ENCODE data around the gene RALGPS1.

RALGPS1 gene

DNA sequence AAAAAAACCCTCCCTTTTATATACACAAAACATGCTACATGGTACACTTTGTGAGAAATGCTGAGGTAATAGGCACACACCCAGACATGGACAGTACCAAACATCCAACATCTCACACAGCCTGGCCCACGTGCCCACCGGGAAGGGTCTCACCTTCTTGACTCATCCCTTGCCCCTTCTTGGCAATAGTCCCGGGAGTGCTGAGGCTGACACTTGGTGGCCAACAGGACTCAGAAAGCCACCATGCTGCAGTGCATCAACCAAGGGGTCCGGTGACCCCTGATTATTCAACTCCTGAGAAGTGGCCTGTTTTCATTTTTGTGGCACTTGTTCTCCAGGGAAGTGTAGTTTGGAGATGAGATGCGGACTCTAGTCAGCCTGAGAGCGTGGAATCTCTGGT, 172.8 kb downstream of the RALGPS1 start:
- H3K4me3 ChIP-seq (ENCODE audit: low read length): no peak overlapping the region
- H3K36me3 ChIP-seq (ENCODE audit: insufficient read depth, low read length): no peaks in the 10 kb centered on the region
- peaks cover 4% of the 10 kb centered on the region for H3K27me3 ChIP-seq (ENCODE audit: control insufficient read depth, insufficient read depth, low read length)
- no peaks in the 10 kb centered on the region for H3K4me1 ChIP-seq (ENCODE audit: control insufficient read depth, insufficient read depth, low read length)
- H3K9me3 ChIP-seq (replicated peaks; ENCODE audit: low read length): no peaks in the 10 kb centered on the region
- no peak overlapping the region for H3K9ac ChIP-seq (ENCODE audit: low read depth, low read length)
- H3K4me2 ChIP-seq (ENCODE audit: low read length): no peak overlapping the region

DNA sequence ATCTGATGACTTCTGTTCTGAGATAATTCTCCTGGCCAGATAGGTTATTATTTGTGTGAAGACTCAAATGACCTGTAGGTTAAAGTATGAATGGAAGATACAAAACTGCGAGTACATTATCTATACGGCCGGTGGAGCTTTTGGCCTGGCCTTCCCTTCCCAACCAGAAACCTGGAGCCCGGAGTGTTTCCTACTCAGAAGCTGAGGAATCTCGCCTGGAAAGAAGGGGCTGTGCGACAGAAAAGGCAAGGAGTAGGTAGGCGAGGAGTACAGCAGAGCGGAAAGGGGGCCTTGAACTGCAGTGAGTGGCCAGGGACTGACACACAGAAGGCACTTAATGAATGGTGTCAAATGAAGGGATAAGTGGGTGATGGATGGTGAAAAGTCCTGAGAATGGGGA, 173.3 kb downstream of the RALGPS1 start:
- no peak overlapping the region for H3K9ac ChIP-seq (ENCODE audit: low read depth, low read length)
- H3K4me2 ChIP-seq (ENCODE audit: low read length): no peak overlapping the region
- H3K4me1 ChIP-seq (ENCODE audit: control insufficient read depth, insufficient read depth, low read length): no peaks in the 10 kb centered on the region
- H3K9me3 ChIP-seq (replicated peaks; ENCODE audit: low read length): no peaks in the 10 kb centered on the region
- H3K4me3 ChIP-seq (ENCODE audit: low read length): no peak overlapping the region
- H3K27me3 ChIP-seq (ENCODE audit: control insufficient read depth, insufficient read depth, low read length): peaks cover 4% of the 10 kb centered on the region
- no peaks in the 10 kb centered on the region for H3K36me3 ChIP-seq (ENCODE audit: insufficient read depth, low read length)

DNA sequence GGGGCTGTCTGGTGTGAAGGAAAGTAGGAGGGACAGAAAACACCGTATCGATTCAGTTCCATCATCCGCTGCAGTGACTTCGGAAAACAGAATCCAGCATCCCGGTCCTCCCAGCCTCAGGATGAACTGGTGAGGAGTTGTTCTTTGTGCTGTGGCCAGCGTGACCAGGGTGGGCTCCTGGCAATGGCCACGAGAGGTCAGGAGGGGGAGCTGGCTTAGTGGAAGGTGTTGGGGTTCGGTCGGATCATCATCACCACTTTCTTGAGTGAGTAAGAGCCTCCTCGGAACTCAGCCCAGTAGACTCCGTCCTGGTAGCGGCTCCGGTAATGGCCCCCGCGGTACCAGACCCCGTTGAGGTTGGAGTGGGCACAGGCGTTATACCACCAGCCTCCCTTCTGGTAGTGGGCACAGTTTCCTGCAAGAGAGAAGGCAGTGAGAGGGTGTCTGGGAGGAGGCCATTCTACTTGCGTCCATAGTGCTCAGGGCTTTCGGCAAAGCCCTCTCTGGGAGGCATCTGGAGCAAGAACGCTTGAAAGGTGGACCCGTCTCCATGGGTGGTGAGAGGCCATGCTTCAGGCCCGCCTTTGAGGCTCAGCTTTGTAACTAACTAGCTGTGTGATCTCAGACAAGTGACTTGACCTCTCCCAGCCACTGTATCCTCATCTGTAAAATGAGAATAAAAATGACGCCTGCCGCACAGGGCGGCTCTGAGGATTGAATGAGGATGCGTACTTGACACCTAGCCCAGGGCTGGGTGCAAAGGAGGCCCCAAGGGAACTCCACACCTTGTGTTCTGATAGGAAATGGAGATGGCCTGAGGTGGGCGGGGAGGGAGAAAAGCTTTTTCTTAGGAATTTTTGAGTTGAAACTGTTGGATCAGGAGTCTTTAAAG, 174.4 kb downstream of the RALGPS1 start:
- Histone ChIP-seq H3K9ac (ENCODE audit: low read depth, low read length) (no peak overlapping the region), H3K36me3 (ENCODE audit: insufficient read depth, low read length) (no peaks in the 10 kb centered on the region), H3K4me3 (ENCODE audit: low read length) (no peak overlapping the region), H3K27me3 (ENCODE audit: control insufficient read depth, insufficient read depth, low read length) (peaks cover 4% of the 10 kb centered on the region), H3K4me2 (ENCODE audit: low read length) (no peak overlapping the region), H3K9me3 (replicated peaks; ENCODE audit: low read length) (no peaks in the 10 kb centered on the region), H3K4me1 (ENCODE audit: control insufficient read depth, insufficient read depth, low read length) (no peaks in the 10 kb centered on the region)

DNA sequence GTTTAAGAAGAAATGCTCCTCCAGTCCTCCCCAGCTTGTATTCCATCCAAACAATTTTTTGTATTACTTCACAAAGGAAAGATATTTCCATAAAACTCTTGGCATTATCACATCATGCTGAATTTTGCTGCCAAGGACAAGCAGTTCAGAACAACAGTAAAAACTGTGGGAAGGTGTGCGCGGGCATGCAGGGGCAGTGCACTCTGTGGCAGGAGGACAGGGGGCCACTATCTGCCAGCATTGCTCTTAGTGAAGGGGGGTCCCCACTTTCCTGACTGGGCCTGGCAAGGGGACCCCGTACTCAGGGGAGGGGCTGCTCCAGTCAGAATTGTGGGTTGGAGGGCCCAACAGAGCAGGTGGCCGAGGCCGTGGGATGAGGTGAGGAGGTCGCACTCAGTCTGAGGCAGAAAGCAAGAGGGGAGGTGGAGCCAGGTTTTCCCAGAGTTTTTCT, 175.1 kb downstream of the RALGPS1 start:
- Histone ChIP-seq H3K36me3 (ENCODE audit: insufficient read depth, low read length) (no peaks in the 10 kb centered on the region), H3K27me3 (ENCODE audit: control insufficient read depth, insufficient read depth, low read length) (peaks cover 4% of the 10 kb centered on the region), H3K9me3 (replicated peaks; ENCODE audit: low read length) (no peaks in the 10 kb centered on the region), H3K4me3 (ENCODE audit: low read length) (no peak overlapping the region), H3K4me2 (ENCODE audit: low read length) (no peak overlapping the region), H3K4me1 (ENCODE audit: control insufficient read depth, insufficient read depth, low read length) (no peaks in the 10 kb centered on the region), H3K9ac (ENCODE audit: low read depth, low read length) (no peak overlapping the region)

DNA sequence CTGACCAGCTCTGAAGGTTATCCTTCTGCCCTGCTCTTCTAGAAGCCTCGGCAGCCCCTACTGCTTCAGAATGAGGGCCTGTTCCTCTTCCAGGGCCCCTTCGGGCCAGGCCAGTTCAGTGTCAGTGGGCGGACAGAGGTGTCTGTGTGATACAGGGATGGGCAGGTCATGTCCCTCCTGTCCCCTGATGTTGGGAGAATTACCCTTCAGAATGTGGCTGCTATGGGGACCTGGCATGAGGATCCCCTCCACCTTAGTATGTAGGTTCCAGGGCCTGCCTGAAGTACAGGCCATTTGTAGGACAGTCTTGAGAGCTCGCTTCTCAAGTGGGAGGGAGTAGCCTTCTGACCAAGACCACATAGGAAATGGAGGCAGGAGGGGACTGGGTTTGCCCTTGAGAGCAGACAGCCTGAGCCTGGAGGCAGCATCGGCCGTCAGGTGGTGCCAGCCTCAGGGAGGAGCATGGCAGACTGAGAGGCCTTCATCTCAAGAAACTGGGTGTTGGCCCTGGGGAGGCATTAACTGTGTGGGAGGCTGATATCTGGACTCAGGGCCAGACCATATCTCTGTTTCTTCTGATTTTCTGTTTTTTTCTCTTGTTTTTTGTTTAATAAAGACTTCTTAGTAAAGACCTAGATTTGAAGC, 175.9 kb downstream of the RALGPS1 start:
- Histone ChIP-seq H3K36me3 (ENCODE audit: insufficient read depth, low read length) (no peaks in the 10 kb centered on the region), H3K9me3 (replicated peaks; ENCODE audit: low read length) (no peaks in the 10 kb centered on the region), H3K27me3 (ENCODE audit: control insufficient read depth, insufficient read depth, low read length) (no peaks in the 10 kb centered on the region), H3K9ac (ENCODE audit: low read depth, low read length) (no peak overlapping the region), H3K4me3 (ENCODE audit: low read length) (no peak overlapping the region), H3K4me2 (ENCODE audit: low read length) (no peak overlapping the region), H3K4me1 (ENCODE audit: control insufficient read depth, insufficient read depth, low read length) (no peaks in the 10 kb centered on the region)

DNA sequence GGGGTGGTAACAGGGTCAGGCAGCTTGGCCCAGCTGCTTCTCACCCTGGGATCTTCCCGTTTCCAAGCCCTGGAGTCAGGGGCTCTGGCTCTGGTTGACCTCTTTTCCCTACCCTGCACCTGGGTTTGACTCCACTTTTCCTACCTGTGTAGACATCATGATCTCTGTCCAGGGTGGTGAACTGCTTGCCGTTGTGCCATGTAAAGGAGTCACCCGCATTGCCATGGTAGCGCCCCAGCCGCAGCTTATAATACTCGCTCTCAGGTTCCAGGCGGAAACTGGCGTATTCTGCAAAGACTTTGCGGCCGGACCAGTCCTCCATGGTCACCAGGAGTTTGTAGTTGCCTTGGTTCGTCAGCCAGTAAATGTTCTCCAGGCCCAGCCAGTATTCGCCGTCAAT, 176.9 kb downstream of the RALGPS1 start:
- no peak overlapping the region for H3K9ac ChIP-seq (ENCODE audit: low read depth, low read length)
- no peaks in the 10 kb centered on the region for H3K36me3 ChIP-seq (ENCODE audit: insufficient read depth, low read length)
- H3K4me3 ChIP-seq (ENCODE audit: low read length): no peak overlapping the region
- H3K9me3 ChIP-seq (replicated peaks; ENCODE audit: low read length): no peaks in the 10 kb centered on the region
- peaks cover 3% of the 10 kb centered on the region for H3K4me1 ChIP-seq (ENCODE audit: control insufficient read depth, insufficient read depth, low read length)
- no peak overlapping the region for H3K4me2 ChIP-seq (ENCODE audit: low read length)
- H3K27me3 ChIP-seq (ENCODE audit: control insufficient read depth, insufficient read depth, low read length): no peaks in the 10 kb centered on the region

DNA sequence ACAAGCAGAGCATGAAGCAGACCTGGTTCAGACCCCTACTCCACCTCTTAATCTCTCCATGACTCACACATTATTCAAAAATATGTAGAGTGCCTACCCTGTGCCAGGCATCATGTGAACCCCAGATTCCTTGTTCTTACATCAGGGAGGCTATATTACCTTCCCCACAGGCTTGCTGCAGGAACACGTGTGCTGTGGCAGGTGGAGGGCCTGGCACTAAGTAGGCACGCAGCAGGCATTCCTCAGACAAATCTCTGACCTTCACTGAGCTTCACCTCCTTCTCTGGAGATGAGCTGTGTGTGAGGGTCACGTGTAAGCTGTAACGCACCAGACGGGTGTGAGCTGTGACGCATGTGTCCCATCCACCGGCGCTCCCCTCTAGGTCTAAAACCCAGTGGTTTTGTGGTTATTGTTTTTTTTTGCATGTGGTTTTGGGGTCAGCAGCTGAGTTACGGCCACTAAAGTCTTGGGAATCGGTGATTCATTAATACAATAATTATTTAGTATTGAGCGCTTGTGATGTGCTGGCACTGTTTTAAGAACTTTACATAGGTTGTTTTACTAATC, 177.5 kb downstream of the RALGPS1 start:
- Histone ChIP-seq H3K36me3 (ENCODE audit: insufficient read depth, low read length) (no peaks in the 10 kb centered on the region), H3K4me2 (ENCODE audit: low read length) (no peak overlapping the region), H3K9ac (ENCODE audit: low read depth, low read length) (no peak overlapping the region), H3K9me3 (replicated peaks; ENCODE audit: low read length) (no peaks in the 10 kb centered on the region), H3K4me3 (ENCODE audit: low read length) (no peak overlapping the region), H3K27me3 (ENCODE audit: control insufficient read depth, insufficient read depth, low read length) (no peaks in the 10 kb centered on the region), H3K4me1 (ENCODE audit: control insufficient read depth, insufficient read depth, low read length) (peaks cover 3% of the 10 kb centered on the region)

DNA sequence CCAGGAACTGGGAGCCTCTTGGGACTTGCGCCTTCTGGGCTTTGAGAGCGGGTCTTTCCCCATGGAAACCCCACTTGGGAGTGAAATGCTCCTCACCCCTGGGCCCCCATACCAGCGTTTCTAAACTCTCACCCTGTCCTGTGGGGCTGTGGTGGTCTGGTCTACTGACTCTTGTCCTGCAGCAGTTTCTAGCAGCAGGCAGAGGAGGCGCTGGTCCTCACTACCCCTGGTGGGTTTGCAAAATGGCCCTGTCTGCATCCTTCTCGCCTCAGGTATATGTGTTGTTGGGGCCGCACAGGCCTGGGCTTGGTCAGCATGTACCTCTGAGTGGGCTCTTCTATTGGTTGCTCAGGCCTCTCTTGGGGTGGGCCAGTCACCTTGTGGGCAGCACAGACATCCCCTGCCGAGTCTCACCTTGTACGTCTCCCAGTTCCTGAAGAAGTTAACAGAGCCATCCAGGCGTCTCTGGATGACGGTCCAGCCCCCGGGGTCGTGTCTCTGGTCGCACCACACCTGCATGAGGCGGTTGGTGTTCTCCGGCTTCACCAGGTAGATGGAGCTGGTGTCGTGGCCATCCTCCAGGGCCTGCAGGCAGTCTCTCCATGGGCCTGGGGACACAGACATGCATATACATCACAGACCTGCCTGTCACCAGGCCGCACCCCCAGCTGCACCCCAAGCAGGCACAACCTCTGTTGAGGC, 178.9 kb downstream of the RALGPS1 start:
- Histone ChIP-seq H3K36me3 (ENCODE audit: insufficient read depth, low read length) (no peaks in the 10 kb centered on the region), H3K4me1 (ENCODE audit: control insufficient read depth, insufficient read depth, low read length) (peaks cover 3% of the 10 kb centered on the region), H3K9me3 (replicated peaks; ENCODE audit: low read length) (no peaks in the 10 kb centered on the region), H3K4me2 (ENCODE audit: low read length) (no peak overlapping the region), H3K27me3 (ENCODE audit: control insufficient read depth, insufficient read depth, low read length) (no peaks in the 10 kb centered on the region), H3K4me3 (ENCODE audit: low read length) (no peak overlapping the region), H3K9ac (ENCODE audit: low read depth, low read length) (no peak overlapping the region)

DNA sequence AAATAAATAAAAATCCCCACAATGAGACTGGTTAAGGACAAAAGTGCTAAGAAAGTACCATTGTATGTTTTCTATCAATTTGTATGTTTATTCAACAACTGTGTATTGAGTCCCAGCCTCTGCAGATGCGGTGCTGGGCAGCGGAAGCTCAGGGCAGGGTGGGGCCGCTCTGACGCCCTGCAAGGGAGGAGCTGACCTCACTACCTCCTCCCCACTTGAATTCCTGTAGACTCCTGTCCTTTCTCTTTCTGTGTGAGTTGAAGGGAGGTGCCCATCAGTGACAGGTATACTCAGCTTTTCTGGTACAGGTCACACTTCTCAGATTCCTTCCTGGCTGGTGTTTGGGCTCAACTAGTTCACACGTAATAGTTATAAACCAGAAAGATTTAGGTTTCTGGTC, 180.8 kb downstream of the RALGPS1 start:
- H3K9ac ChIP-seq (ENCODE audit: low read depth, low read length): no peak overlapping the region

DNA sequence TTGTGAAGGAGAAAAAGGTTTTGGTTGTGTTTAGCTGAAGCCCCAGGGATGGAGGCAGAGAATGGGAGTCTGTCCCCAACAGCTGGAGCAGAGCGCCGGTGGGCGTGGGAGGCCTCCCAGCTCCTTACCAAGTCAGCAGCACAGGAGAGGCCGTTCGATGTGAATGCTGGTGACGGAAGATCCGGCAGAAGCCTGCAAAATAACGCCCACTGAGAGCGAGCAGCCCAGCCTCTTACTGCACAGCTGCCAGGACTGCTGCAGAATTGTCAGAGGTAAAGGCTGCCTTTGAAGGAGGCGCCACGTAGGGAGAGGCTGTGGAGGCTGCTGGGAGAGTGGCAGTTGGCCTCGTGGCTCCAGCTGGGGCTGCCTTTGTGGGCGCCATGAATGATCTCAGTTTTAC, 181.6 kb downstream of the RALGPS1 start:
- Histone ChIP-seq H3K4me1 (ENCODE audit: control insufficient read depth, insufficient read depth, low read length) (peaks cover 3% of the 10 kb centered on the region), H3K9me3 (replicated peaks; ENCODE audit: low read length) (no peaks in the 10 kb centered on the region), H3K4me3 (ENCODE audit: low read length) (no peak overlapping the region), H3K9ac (ENCODE audit: low read depth, low read length) (no peak overlapping the region), H3K27me3 (ENCODE audit: control insufficient read depth, insufficient read depth, low read length) (no peaks in the 10 kb centered on the region), H3K36me3 (ENCODE audit: insufficient read depth, low read length) (no peaks in the 10 kb centered on the region), H3K4me2 (ENCODE audit: low read length) (peak overlapping the region; percentile 6)

More for the DNA sequence above, 180.8 kb downstream of the RALGPS1 start:
- Histone ChIP-seq H3K9me3 (replicated peaks; ENCODE audit: low read length) (no peaks in the 10 kb centered on the region), H3K27me3 (ENCODE audit: control insufficient read depth, insufficient read depth, low read length) (no peaks in the 10 kb centered on the region), H3K4me2 (ENCODE audit: low read length) (no peak overlapping the region), H3K36me3 (ENCODE audit: insufficient read depth, low read length) (no peaks in the 10 kb centered on the region), H3K4me3 (ENCODE audit: low read length) (no peak overlapping the region), H3K4me1 (ENCODE audit: control insufficient read depth, insufficient read depth, low read length) (peaks cover 3% of the 10 kb centered on the region)

DNA sequence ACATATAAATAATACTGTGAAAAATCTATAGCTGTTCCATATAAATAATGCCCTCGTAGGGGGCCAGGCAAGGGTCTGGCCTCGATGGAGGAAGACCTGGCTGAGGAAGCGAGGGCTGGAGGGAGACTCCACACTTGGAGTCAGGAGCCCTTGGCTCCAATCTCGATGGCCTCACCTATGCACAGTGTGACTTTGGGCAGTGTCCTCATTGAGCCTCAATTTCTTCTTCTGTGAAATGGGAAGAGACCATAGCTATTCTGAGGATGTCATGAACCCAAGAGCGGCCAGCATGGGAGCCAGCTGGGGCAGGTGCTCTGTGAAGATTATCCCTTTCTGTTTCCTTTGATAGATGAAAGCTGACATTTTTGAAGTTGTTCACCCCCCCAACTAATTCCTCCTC, 183.1 kb downstream of the RALGPS1 start:
- H3K4me2 ChIP-seq (ENCODE audit: low read length): no peak overlapping the region
- no peaks in the 10 kb centered on the region for H3K9me3 ChIP-seq (replicated peaks; ENCODE audit: low read length)
- H3K4me1 ChIP-seq (ENCODE audit: control insufficient read depth, insufficient read depth, low read length): peaks cover 3% of the 10 kb centered on the region
- no peak overlapping the region for H3K9ac ChIP-seq (ENCODE audit: low read depth, low read length)
- H3K36me3 ChIP-seq (ENCODE audit: insufficient read depth, low read length): no peaks in the 10 kb centered on the region
- H3K4me3 ChIP-seq (ENCODE audit: low read length): no peak overlapping the region
- no peaks in the 10 kb centered on the region for H3K27me3 ChIP-seq (ENCODE audit: control insufficient read depth, insufficient read depth, low read length)
